Measurements from ENCODE around the gene MED12L.

Gene MED12L

GRCh38 chr3:151328298-151328995, 243.0 kb downstream of the MED12L start:
- in situ Hi-C loops (cut with MboI; ENCODE audit: low sequenced_read_pairs, unreplicated experiment) = no loop called here
- DNase-seq (ENCODE audit: low spot score) = no peak
- TF ChIP-seq CTCF (IDR thresholded peaks at IDR 0.05; ENCODE audit: borderline replicate concordance, control extremely low read depth, extremely low read depth, insufficient read depth, missing control alignments) = no peak

GRCh38 chr3:151329363-151329762, 243.9 kb downstream of the MED12L start, which contains the start of gene P2RY13:
TSS of gene P2RY13 (minus strand) at chr3:151329549. CDS start at chr3:151329528, 21 bp downstream.
- no peak for DNase-seq (ENCODE audit: low spot score)
- no peak for TF ChIP-seq CTCF (IDR thresholded peaks at IDR 0.05; ENCODE audit: borderline replicate concordance, control extremely low read depth, extremely low read depth, insufficient read depth, missing control alignments)
- in situ Hi-C loops (cut with MboI; ENCODE audit: low sequenced_read_pairs, unreplicated experiment) = no loop called here

- TF ChIP-seq CTCF (IDR thresholded peaks at IDR 0.05; ENCODE audit: borderline replicate concordance, control extremely low read depth, extremely low read depth, insufficient read depth, missing control alignments) = no peak
- in situ Hi-C loops (cut with MboI; ENCODE audit: low sequenced_read_pairs, unreplicated experiment) = no loop called here
- DNase-seq (ENCODE audit: low spot score) = no peak
Measured at GRCh38 chr3:151330379-151330778, 244.9 kb downstream of the MED12L start.

- in situ Hi-C loops (cut with MboI; ENCODE audit: low sequenced_read_pairs, unreplicated experiment) = no loop called here
- DNase-seq (ENCODE audit: low spot score) = no peak
- no peak for TF ChIP-seq CTCF (IDR thresholded peaks at IDR 0.05; ENCODE audit: borderline replicate concordance, control extremely low read depth, extremely low read depth, insufficient read depth, missing control alignments)
Measured at GRCh38 chr3:151330899-151331298, 245.4 kb downstream of the MED12L start.

- no peak for DNase-seq (ENCODE audit: low spot score)
- in situ Hi-C loops (cut with MboI; ENCODE audit: low sequenced_read_pairs, unreplicated experiment) = no loop called here
- no peak for TF ChIP-seq CTCF (IDR thresholded peaks at IDR 0.05; ENCODE audit: borderline replicate concordance, control extremely low read depth, extremely low read depth, insufficient read depth, missing control alignments)
Measured at GRCh38 chr3:151331696-151332095, 246.2 kb downstream of the MED12L start.

- TF ChIP-seq CTCF (IDR thresholded peaks at IDR 0.05; ENCODE audit: borderline replicate concordance, control extremely low read depth, extremely low read depth, insufficient read depth, missing control alignments) = no peak
- in situ Hi-C loops (cut with MboI; ENCODE audit: low sequenced_read_pairs, unreplicated experiment) = no loop called here
- no peak for DNase-seq (ENCODE audit: low spot score)
Measured at GRCh38 chr3:151345859-151346258, 260.4 kb downstream of the MED12L start.
